Smooth muscle cell (in vitro differentiated cells): ENCODE measurements around the gene SGPP2. TPM values are rescaled to one million over a fixed set of nuclear protein-coding genes. Genes with fewer than 3 reads are reported as not detected.

Experiments
- DNase-seq: peaks from one replicate; lab custom pipeline; 2025; ENCODE audit not compliant: unreplicated experiment; lab: John Stamatoyannopoulos, UW
- H2AFZ ChIP-seq: fragments of 200-600 bp; sonication (generic); 2 replicates; pipeline ENCODE4 v1.6.0; 2016; ENCODE audit warnings: antibody characterized with exemption, low read depth, mild to moderate bottlenecking
- H3F3A ChIP-seq: fragments of 200-600 bp; sonication (generic); 2 replicates; pipeline ENCODE4 v1.6.0; 2017; ENCODE audit warnings: antibody characterized with exemption, low read depth
- H3K27ac ChIP-seq: fragments of 200-600 bp; sonication (generic); 2 replicates; pipeline ENCODE4 v1.5.1; 2016; ENCODE audit warnings: low read depth, mild to moderate bottlenecking
- H3K27me3 ChIP-seq: fragments of 200-600 bp; sonication (generic); 2 replicates; pipeline ENCODE4 v1.6.1; 2016; ENCODE audit warnings: low read depth, mild to moderate bottlenecking
- H3K36me3 ChIP-seq: fragments of 200-600 bp; sonication (generic); 2 replicates; pipeline ENCODE4 v1.5.1; 2016; ENCODE audit warnings: low read depth
- H3K4me1 ChIP-seq: fragments of 200-600 bp; sonication (generic); 2 replicates; pipeline ENCODE4 v1.5.1; 2016; ENCODE audit warnings: low read depth
- H3K4me2 ChIP-seq: fragments of 200-600 bp; sonication (generic); 2 replicates; pipeline ENCODE4 v1.6.0; 2016; ENCODE audit warnings: mild to moderate bottlenecking
- H3K4me3 ChIP-seq: fragments of 200-600 bp; sonication (generic); 2 replicates; pipeline ENCODE4 v1.5.1; 2016; ENCODE audit warnings: mild to moderate bottlenecking
- H3K79me2 ChIP-seq: fragments of 200-600 bp; sonication (generic); 2 replicates; pipeline ENCODE4 v1.6.0; 2016; ENCODE audit warnings: low read depth, mild to moderate bottlenecking
- H3K9ac ChIP-seq: fragments of 200-600 bp; sonication (generic); 2 replicates; pipeline ENCODE4 v1.6.0; 2016; ENCODE audit warnings: low read depth
- H3K9me3 ChIP-seq: fragments of 200-600 bp; sonication (generic); replicated peaks from 2 replicates; pipeline ENCODE4 v1.5.1; 2016; ENCODE audit warnings: low read depth
- H4K20me1 ChIP-seq: fragments of 200-600 bp; sonication (generic); 2 replicates; pipeline ENCODE4 v1.6.0; 2016; ENCODE audit warnings: low read depth
- CTCF ChIP-seq: fragments of 200-600 bp; sonication (generic); IDR thresholded peaks from 2 replicates; pipeline ENCODE4 v1.5.1; 2017; ENCODE audit warnings: borderline replicate concordance, mild to moderate bottlenecking, antibody characterized with exemption; ENCODE audit not compliant: insufficient read depth, poor library complexity, severe bottlenecking
- WGBS: methylation state at CpG from one replicate; pipeline ENCODE4 v1.1.7; 2016; ENCODE audit warnings: low lambda C conversion rate; 5-methylcytosine and 5-hydroxymethylcytosine counted together
- polyA plus RNA-seq: library from polyadenylated mRNA; unstranded; fragments of >200 nt; fragmentation: Nextera tagmentation; extraction: Ambion mirVana; gene quantifications from 2 replicates; pipeline ENCODE4 v1.2.1, GENCODE V29; 2016
- total RNA-seq: library from RNA; depleted of rRNA; stranded (reverse); fragments of >200 nt; gene quantifications from 2 replicates; pipeline ENCODE4 v1.2.3, GENCODE V29; 2014

SGPP2 gene
- total and polyA plus RNA-seq, 2 experiments from 2014 or later = 0.66 to 1.4 TPM

- WGBS = 77% methylated on average over 11 of the region's 11 CpGs
- Histone ChIP-seq H3K27me3 (peaks cover 8% of the 10 kb centered on the region), H3K36me3 (no peaks in the 10 kb centered on the region), H3F3A (no peaks in the 10 kb centered on the region), H3K4me2 (no peak overlapping the region), H3K9ac (no peak overlapping the region), H3K4me1 (no peaks in the 10 kb centered on the region), H3K79me2 (no peaks in the 10 kb centered on the region), H2AFZ (no peak overlapping the region), H3K9me3 (no peaks in the 10 kb centered on the region), H4K20me1 (no peaks in the 10 kb centered on the region), H3K4me3 (no peak overlapping the region), H3K27ac (no peak overlapping the region)
- TF ChIP-seq CTCF = no peak
- DNase-seq = no peak
Observed at GRCh38 chr2:222563106-222563718, 138.9 kb downstream of the SGPP2 start.

DNA sequence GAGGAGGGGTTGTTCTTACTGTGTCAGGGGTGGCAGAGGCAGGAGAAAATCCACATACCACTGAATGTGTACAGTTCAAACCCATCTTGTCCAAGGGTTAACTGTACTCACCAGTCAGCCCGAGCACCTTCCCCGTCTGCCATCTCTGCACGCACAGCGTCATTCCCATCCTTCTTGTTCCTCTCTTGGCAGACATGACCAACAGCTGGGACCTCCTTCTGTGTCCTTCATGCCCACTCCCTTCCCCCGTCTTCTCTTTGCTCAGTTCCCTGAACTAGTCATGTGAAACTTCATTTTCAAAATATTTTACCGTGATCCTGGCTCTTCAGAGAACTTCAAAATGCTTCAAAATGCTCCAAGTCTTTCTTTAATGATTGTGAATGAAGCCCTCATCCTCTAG lies 139.6 kb downstream of the SGPP2 start:
- H3K79me2 ChIP-seq = no peaks in the 10 kb centered on the region
- H3K9me3 ChIP-seq = no peaks in the 10 kb centered on the region
- no peak for DNase-seq
- H3K4me3 ChIP-seq = no peak overlapping the region
- no peaks in the 10 kb centered on the region for H3K4me1 ChIP-seq
- no peak overlapping the region for H3K9ac ChIP-seq
- H4K20me1 ChIP-seq = no peaks in the 10 kb centered on the region
- no peaks in the 10 kb centered on the region for H3K36me3 ChIP-seq
- 94% methylated on average over 6 of the region's 6 CpGs for WGBS
- no peak for TF ChIP-seq CTCF
- no peak overlapping the region for H2AFZ ChIP-seq
- H3K4me2 ChIP-seq = no peak overlapping the region
- H3K27ac ChIP-seq = no peak overlapping the region
- H3K27me3 ChIP-seq = peaks cover 8% of the 10 kb centered on the region
- no peaks in the 10 kb centered on the region for H3F3A ChIP-seq

DNA sequence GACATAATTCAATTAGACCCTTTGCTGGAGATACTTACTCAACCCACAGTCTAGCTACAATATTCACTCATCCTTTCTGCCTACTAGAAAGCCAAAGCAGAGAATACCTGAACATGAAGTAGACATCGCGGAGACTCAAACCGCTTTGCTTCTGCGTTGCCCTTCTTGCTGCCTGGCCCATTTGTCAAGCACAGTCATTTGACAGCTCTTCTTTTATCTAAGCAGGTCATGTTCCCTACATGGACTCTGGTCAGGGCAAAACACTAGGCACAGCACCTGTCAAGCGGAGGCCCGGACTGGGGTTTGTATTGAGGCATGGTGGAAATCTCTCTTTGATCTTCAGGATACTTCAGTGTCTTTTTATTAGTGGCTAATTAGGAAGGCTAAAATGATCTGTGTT lies 141.9 kb downstream of the SGPP2 start:
- Histone ChIP-seq H3K9me3 (no peaks in the 10 kb centered on the region), H3K27ac (no peak overlapping the region), H2AFZ (no peak overlapping the region), H3K4me3 (no peak overlapping the region), H4K20me1 (no peaks in the 10 kb centered on the region), H3K79me2 (no peaks in the 10 kb centered on the region), H3F3A (no peaks in the 10 kb centered on the region), H3K4me2 (no peak overlapping the region), H3K4me1 (no peaks in the 10 kb centered on the region), H3K36me3 (no peaks in the 10 kb centered on the region), H3K27me3 (peaks cover 8% of the 10 kb centered on the region), H3K9ac (no peak overlapping the region)
- WGBS = 98% methylated on average over 6 of the region's 6 CpGs
- no peak for DNase-seq
- no peak for TF ChIP-seq CTCF

- no peak for TF ChIP-seq CTCF
- Histone ChIP-seq H3K9me3 (no peaks in the 10 kb centered on the region), H3K27me3 (no peaks in the 10 kb centered on the region), H2AFZ (no peak overlapping the region), H3K9ac (no peak overlapping the region), H3K4me2 (no peak overlapping the region), H3K27ac (no peak overlapping the region), H3K36me3 (no peaks in the 10 kb centered on the region), H4K20me1 (no peaks in the 10 kb centered on the region), H3F3A (peaks cover 2% of the 10 kb centered on the region), H3K79me2 (no peaks in the 10 kb centered on the region), H3K4me3 (no peak overlapping the region), H3K4me1 (peaks cover 15% of the 10 kb centered on the region)
- 69% methylated on average over 4 of the region's 4 CpGs for WGBS
- DNase-seq = no peak
Observed at GRCh38 chr2:222568865-222569264, 144.5 kb downstream of the SGPP2 start.
